K562 (cell line): Measurements from ENCODE around the gene ABCA13. TPM values are rescaled to one million over a fixed set of nuclear protein-coding genes. Genes with fewer than 3 reads are reported as not detected.

ENCODE experiments used
- ATAC-seq: fragments of 200-7000 bp; cut with Tn5 transposase; 3 replicates; pipeline ENCODE4 v1.9.1; 2020; ENCODE audit warnings: moderate library complexity
- BruUV-seq: library from RNA; stranded (reverse); fragments of 400-500 nt; replicated peaks from 2 replicates; lab custom pipeline; 2021; lab: Mats Ljungman, UMichigan
- CTCF ChIA-PET: fragments of 300-600 bp; formaldehyde crosslinking; extraction: SDS; loops from one replicate; lab custom pipeline; 2021; ENCODE audit warnings: low intra/inter-chr PET ratio; lab: Yijun Ruan, JAX
- POLR2A ChIA-PET: fragments of 300-600, 350-650 bp; sonication (Branson Sonifier 250); formaldehyde crosslinking; extraction: SDS; loops from one replicate; lab custom pipeline; 2021; ENCODE audit warnings: antibody characterized with exemption, inconsistent platforms; lab: Yijun Ruan, JAX
- DNase-seq, 4 experiments: peaks; one replicate each; pipeline versions ENCODE4 v3.0.0 to v3.0.0-alpha.2; 2011 to 2018; ENCODE audit warnings: low spot score in 3 of 4, mixed read lengths in 3 of 4; ENCODE audit errors: extremely low read depth in 1 of 4
- FAIRE-seq: peaks from 2 replicates; lab custom pipeline; 2011; peaks lifted over from hg19 to GRCh38; lab: Jason Lieb, UNC
- H2AFZ ChIP-seq: 2 replicates; pipeline ENCODE4 v1.6.0; 2011; ENCODE audit warnings: low read depth, low read length, control low read depth, inconsistent platforms
- H3K27ac ChIP-seq: fragments of 200-600 bp; 3 replicates; pipeline ENCODE4 v1.8.0; 2011; ENCODE audit warnings: low read depth, mild to moderate bottlenecking, control low read depth, inconsistent platforms, low read length, moderate library complexity, mixed read lengths; ENCODE audit errors: extremely low read depth
- H3K27me3 ChIP-seq, 2 experiments: fragments of 300-600 bp in 1 of 2; 2 replicates in 1 of 2; 3 replicates in 1 of 2; pipeline versions ENCODE4 v1.6.0 to v1.8.0; 2011; ENCODE audit warnings: inconsistent platforms in 2 of 2, low read length in 2 of 2, mild to moderate bottlenecking in 1 of 2, mixed read lengths in 1 of 2, moderate library complexity in 1 of 2; ENCODE audit not compliant: control insufficient read depth in 2 of 2, insufficient read depth in 2 of 2
- H3K36me3 ChIP-seq: fragments of 300-600 bp; 3 replicates; pipeline ENCODE4 v1.8.0; 2011; ENCODE audit warnings: mild to moderate bottlenecking, low read length, inconsistent platforms; ENCODE audit not compliant: control insufficient read depth, insufficient read depth
- H3K4me1 ChIP-seq, 2 experiments: fragments of 200-600 bp in 1 of 2; replicated peaks in 1 of 2; 2 replicates in 1 of 2; 3 replicates in 1 of 2; pipeline versions ENCODE4 v1.5.1 to v1.8.0; 2011; ENCODE audit warnings: inconsistent platforms in 2 of 2, low read length in 2 of 2, mild to moderate bottlenecking in 1 of 2, mixed read lengths in 1 of 2, moderate library complexity in 1 of 2; ENCODE audit not compliant: control insufficient read depth in 2 of 2, insufficient read depth in 2 of 2
- H3K4me2 ChIP-seq: 2 replicates; pipeline ENCODE4 v1.6.1; 2011; ENCODE audit warnings: low read length, control low read depth, inconsistent platforms, mixed read lengths; ENCODE audit not compliant: insufficient read depth
- H3K4me3 ChIP-seq: fragments of 200-600 bp; sonication (generic), shearing (Covaris generic); 2 replicates; pipeline ENCODE4 v1.5.1; 2016; ENCODE audit warnings: control low read depth, inconsistent platforms
- H3K79me2 ChIP-seq: fragments of 200-600 bp; 3 replicates; pipeline ENCODE4 v1.8.0; 2011; ENCODE audit warnings: low read length, inconsistent platforms; ENCODE audit not compliant: control insufficient read depth, insufficient read depth
- H3K9ac ChIP-seq, 2 experiments: 2 replicates each; pipeline versions ENCODE4 v1.6.0 to v1.6.1; 2011; ENCODE audit warnings: low read depth in 2 of 2, low read length in 2 of 2, control low read depth in 1 of 2, inconsistent platforms in 1 of 2, mild to moderate bottlenecking in 1 of 2, mixed read lengths in 1 of 2; ENCODE audit not compliant: insufficient read depth in 1 of 2
- H3K9me1 ChIP-seq: one replicate; pipeline ENCODE4 v1.6.0; 2011; ENCODE audit warnings: inconsistent platforms, mild to moderate bottlenecking, low read length, moderate library complexity; ENCODE audit not compliant: control insufficient read depth, insufficient read depth
- H3K9me3 ChIP-seq: replicated peaks from 2 replicates; pipeline ENCODE4 v1.5.1; 2011; ENCODE audit warnings: low read depth, low read length, inconsistent platforms; ENCODE audit not compliant: control insufficient read depth, insufficient read depth
- H4K20me1 ChIP-seq: replicated peaks from 2 replicates; pipeline ENCODE4 v1.6.1; 2011; ENCODE audit warnings: low read length, inconsistent platforms, mixed read lengths; ENCODE audit not compliant: control insufficient read depth, insufficient read depth
- CBFA2T3 ChIP-seq: fragments of 450-650 bp; IDR thresholded peaks from 2 replicates; pipeline ENCODE4 v1.6.1; 2017
- CREB5 ChIP-seq: fragments of 250-450 bp; sonication (Bioruptor Pico); IDR thresholded peaks from 2 replicates; pipeline ENCODE4 v1.5.0; 2020; ENCODE audit warnings: mild to moderate bottlenecking
- ETV1 ChIP-seq: fragments of 450-650 bp; conservative IDR thresholded peaks from 2 replicates; pipeline ENCODE4 v1.6.1; 2016; ENCODE audit warnings: missing genetic modification characterization, control low read depth, low read depth, missing compliant biosample characterization
- HDAC3 ChIP-seq: fragments of 450-650 bp; IDR thresholded peaks from 2 replicates; pipeline ENCODE4 v1.6.1; 2018; ENCODE audit warnings: borderline replicate concordance, mild to moderate bottlenecking, moderate library complexity; ENCODE audit not compliant: partially characterized antibody
- HINFP ChIP-seq: fragments of 450-650 bp; conservative IDR thresholded peaks from 2 replicates; pipeline ENCODE4 v1.6.1; 2016; ENCODE audit warnings: missing genetic modification characterization, low read depth, mild to moderate bottlenecking, control low read depth, missing compliant biosample characterization
- IRF2 ChIP-seq: sonication (generic); formaldehyde crosslinking; IDR thresholded peaks from 2 replicates; pipeline ENCODE4 v1.8.1; 2022; ENCODE audit warnings: mild to moderate bottlenecking, missing genetic modification reagents
- SMARCA5 ChIP-seq: fragments of 450-650 bp; IDR thresholded peaks from 2 replicates; pipeline ENCODE4 v1.6.1; 2016
- SMC3 ChIP-seq: conservative IDR thresholded peaks from 2 replicates; pipeline ENCODE4 v1.6.1; 2011; ENCODE audit warnings: low read depth, low read length, improper control_type of control experiment; ENCODE audit not compliant: insufficient read depth
- ZFP30 ChIP-seq: fragments of 250-450 bp; sonication (Bioruptor Pico); IDR thresholded peaks from 2 replicates; pipeline ENCODE4 v1.8.0; 2022; ENCODE audit warnings: moderate library complexity, mild to moderate bottlenecking, inconsistent platforms, borderline replicate concordance
- ZNF175 ChIP-seq: fragments of 200-800 bp; sonication (Bioruptor generic); IDR thresholded peaks from 2 replicates; pipeline ENCODE4 v1.6.1; 2016; ENCODE audit warnings: low read depth, mild to moderate bottlenecking, missing genetic modification characterization, missing compliant biosample characterization
- WGBS: fragments of 100-300 bp; shearing (Covaris generic); methylation state at CpG from one replicate; pipeline ENCODE4 v1.1.6; 2016; ENCODE audit warnings: low coverage, mixed read lengths; ENCODE audit not compliant: insufficient coverage; ENCODE audit errors: missing lambda C conversion rate; 5-methylcytosine and 5-hydroxymethylcytosine counted together
- in situ Hi-C: fragments of 300-500 bp; cut with MboI; formaldehyde crosslinking; loops from 4 replicates; pipeline ENCODE4 v1.15.0; 2018; ENCODE audit warnings: inconsistent platforms, mixed read lengths
- intact Hi-C: fragments of 100-400 bp; cut with micrococcal nuclease; formaldehyde crosslinking; loops from 2 replicates; pipeline ENCODE4 v1.14.2; 2022
- polyA plus RNA-seq, 8 experiments: library from polyadenylated mRNA; depleted of rRNA in 4 of 8; stranded (reverse) in 5 of 8; unstranded in 3 of 8; fragments of >200 nt; fragmentation: Nextera tagmentation in 2 of 8; fragmentation: Illumina TruSeq in 1 of 8; extraction: Ambion mirVana in 2 of 8; extraction: Trizol in 1 of 8; gene quantifications; 2 replicates each; pipeline versions ENCODE4 v1.2.1 to v1.2.3, GENCODE V29; 2011 to 2014; ENCODE audit warnings: inconsistent platforms in 1 of 8, missing spikeins in 1 of 8
- total RNA-seq, 7 experiments: library from RNA; depleted of rRNA in 6 of 7; stranded (reverse); fragments of >200 nt in 6 of 7; fragmentation: Illumina TruSeq in 2 of 7; extraction: Trizol in 2 of 7; gene quantifications; 2 replicates each; pipeline versions ENCODE4 v1.2.1 to v1.2.3, GENCODE V29; 2011 to 2021; ENCODE audit warnings: low replicate concordance in 1 of 7

The ABCA13 gene
- total and polyA plus RNA-seq, 9 of the 15 experiments (the other 6 are each of a cell fraction or from before 2014, with no cell fraction given), result 0.14 to 1.5 (median 0.38) TPM

- Histone ChIP-seq H3K4me2 (no peak overlapping the region), H3K27me3 (no peaks in the 10 kb centered on the region), H3K9me1 (no peaks in the 10 kb centered on the region), H3K4me1 (no peaks in the 10 kb centered on the region), H3K27ac (no peak overlapping the region), H3K79me2 (no peaks in the 10 kb centered on the region), H4K20me1 (no peaks in the 10 kb centered on the region), H3K9me3 (no peaks in the 10 kb centered on the region), H3K4me3 (no peak overlapping the region), H2AFZ (no peak overlapping the region), H3K36me3 (no peaks in the 10 kb centered on the region), H3K9ac (no peak overlapping the region)
- DNase-seq (no peak), FAIRE-seq (no peak), ATAC-seq (no peak)
- TF ChIP-seq ZFP30, result no peak
- TF ChIP-seq CBFA2T3, result 0 out of 2 replicates have a peak, but pooled peaks have one; percentile 23
- ChIA-PET POLR2A (no interaction called here), CTCF (interaction anchor here (0.7 kb wide), 1 partner anchor 208 kb away, joined by 3 read pairs; no protein-coding TSS in a partner anchor)
- BruUV-seq, result no TSS peak
- WGBS, result 0% methylated on average over 5 of the region's 5 CpGs
- in situ Hi-C loops (no loop called here), intact Hi-C loops (loop anchor here (5.0 kb wide), 1 partner anchor 1554 kb away; no protein-coding TSS in a partner anchor)
Measured at GRCh38 chr7:48298779-48299178, 127.5 kb downstream of the ABCA13 start.

GRCh38 chr7:48299580-48300169, 128.4 kb downstream of the ABCA13 start:
- in situ Hi-C loops (no loop called here), intact Hi-C loops (loop anchor here (5.0 kb wide), 1 partner anchor 1553 kb away; no protein-coding TSS in a partner anchor)
- 0% methylated on average over 4 of the region's 4 CpGs for WGBS
- CTCF ChIA-PET, result interaction anchor here (0.7 to 1.3 kb wide), 2 partner anchors 207 to 1793 kb away, joined by 3 to 5 read pairs; partner anchors contain the start of gene ZPBP
- no peak overlapping the region for H3K27ac ChIP-seq
- H3K9ac ChIP-seq, result no peak overlapping the region
- no peaks in the 10 kb centered on the region for H4K20me1 ChIP-seq
- DNase-seq (peak; percentile 40 to 58 (median 47)), FAIRE-seq (peak; percentile 87), ATAC-seq (peak; percentile 95)
- no peak overlapping the region for H2AFZ ChIP-seq
- H3K79me2 ChIP-seq, result no peaks in the 10 kb centered on the region
- no TSS peak for BruUV-seq
- H3K27me3 ChIP-seq, result no peaks in the 10 kb centered on the region
- H3K36me3 ChIP-seq, result no peaks in the 10 kb centered on the region
- no peaks in the 10 kb centered on the region for H3K9me3 ChIP-seq
- H3K9me1 ChIP-seq, result no peaks in the 10 kb centered on the region
- POLR2A ChIA-PET, result no interaction called here
- no peak overlapping the region for H3K4me3 ChIP-seq
- H3K4me2 ChIP-seq, result no peak overlapping the region
- no peaks in the 10 kb centered on the region for H3K4me1 ChIP-seq
- TF ChIP-seq ETV1 (tag), result no peak
- TF ChIP-seq HINFP, result no peak
- no peak for TF ChIP-seq SMARCA5
- peak; percentile 59; the same call in 1 of the 2 replicates for TF ChIP-seq SMC3
- no peak for TF ChIP-seq IRF2 (CRISPR knock-in tag)
- no peak for TF ChIP-seq CREB5
- TF ChIP-seq HDAC3, result no peak
- no peak for TF ChIP-seq ZNF175 (CRISPR knock-in tag)
